Sigmoid colon (tissue), 7 donors: ENCODE measurements around the gene SRPK3. TPM values are rescaled to one million over a fixed set of nuclear protein-coding genes. Genes with fewer than 3 reads are reported as not detected.

Experiments
- DNase-seq: peaks from one replicate; pipeline ENCODE4 v3.0.0-alpha.2; 2019
- H3K27ac ChIP-seq, 4 donors: fragments of 200-600 bp; sonication (generic); one replicate each; pipeline ENCODE4 v1.5.1; 2016 to 2019; ENCODE audit warnings: mild to moderate bottlenecking in 1 of 4
- H3K27me3 ChIP-seq, 3 donors: fragments of 200-600 bp; sonication (generic); one replicate each; pipeline ENCODE4 v1.5.1; 2019; ENCODE audit warnings: mild to moderate bottlenecking in 1 of 3
- H3K36me3 ChIP-seq, 4 donors: fragments of 200-600 bp; sonication (generic); one replicate each; pipeline ENCODE4 v1.5.1; 2016 to 2019
- H3K4me1 ChIP-seq, 4 donors: fragments of 200-600 bp; sonication (generic); one replicate each; pipeline ENCODE4 v1.5.1; 2017 to 2019
- H3K4me3 ChIP-seq, 4 donors: fragments of 200-600 bp; sonication (generic); one replicate each; pipeline ENCODE4 v1.5.1; 2017 to 2019; ENCODE audit warnings: mild to moderate bottlenecking in 2 of 4, moderate library complexity in 1 of 4
- H3K9me3 ChIP-seq, 4 donors: fragments of 200-600 bp in 3 of 4; sonication (generic) in 3 of 4; one replicate each; pipeline versions ENCODE4 v1.5.1 to v1.6.1; 2013 to 2019
- EP300 ChIP-seq, 4 donors: sonication (generic); formaldehyde crosslinking; IDR thresholded peaks; one replicate each; pipeline ENCODE4 v1.6.1; 2017; ENCODE audit warnings: antibody characterized with exemption in 4 of 4
- POLR2A ChIP-seq, 2 donors: fragments of 450-650 bp; IDR thresholded peaks; one replicate each; pipeline ENCODE4 v1.6.1; 2016; ENCODE audit warnings: antibody characterized with exemption in 2 of 2, mild to moderate bottlenecking in 2 of 2, moderate library complexity in 2 of 2
- POLR2AphosphoS5 ChIP-seq, 4 donors: sonication (generic); formaldehyde crosslinking; IDR thresholded peaks; one replicate each; pipeline ENCODE4 v1.6.1; 2017; ENCODE audit warnings: antibody characterized with exemption in 4 of 4
- WGBS, 2 donors: extraction: QIAGEN DNeasy Blood & Tissue Kit; methylation state at CpG; one replicate each; pipeline ENCODE4 v1.1.7; 2013; 5-methylcytosine and 5-hydroxymethylcytosine counted together
- intact Hi-C: fragments of 100-400 bp; cut with DNase I; formaldehyde crosslinking; loops from one replicate; pipeline ENCODE4 v1.15.1; 2023
- polyA plus RNA-seq, 3 donors: library from polyadenylated mRNA; stranded (reverse); fragments of 200-250 nt; gene quantifications; one replicate each; pipeline ENCODE4 v1.2.3, GENCODE V29; 2013
- total RNA-seq, 4 donors: library from RNA; depleted of rRNA; stranded (reverse); fragments of >200 nt; gene quantifications; one replicate each; pipeline ENCODE4 v1.1.0, GENCODE V29; 2016
- TF ChIP-seq, protein P1 (sequence below), 4 experiments: fragments of 450-650 bp in 3 of 4; fragments of 200-600 bp in 1 of 4; IDR thresholded peaks; one replicate each; pipeline ENCODE4 v1.5.1; 2016 to 2019; ENCODE audit warnings: antibody characterized with exemption in 4 of 4, mild to moderate bottlenecking in 3 of 4, moderate library complexity in 2 of 4
- donor health status: healthy with polysubstance abuse.
- donor health status: Bipolar disorder and iron deficiency.
- donor health status: healthy.

SRPK3 gene
- total and polyA plus RNA-seq, 7 donors, result 0.31 to 13.0 (median 4.6) TPM; not detected in 2

GRCh38 chrX:153819384-153820040 lies 38.7 kb downstream of the SRPK3 start:
- 29 to 33% methylated on average over 23 of the region's 23 CpGs for WGBS, 2 donors

GRCh38 chrX:153820601-153821000 lies 39.8 kb downstream of the SRPK3 start:
- Histone ChIP-seq H3K4me3 (no peak overlapping the region), H3K36me3 (no peaks in the 10 kb centered on the region), H3K27me3 (no peaks in the 10 kb centered on the region), H3K27ac (no peak overlapping the region), H3K9me3 (no peaks in the 10 kb centered on the region), H3K4me1 (peaks cover 0 to 10% (median 3%) of the 10 kb centered on the region in 4 donors)
- WGBS, 2 donors, result 65 to 77% methylated on average over 7 of the region's 7 CpGs
- TF ChIP-seq POLR2A (IDR thresholded peaks at IDR 0.05) (no peak), EP300 (IDR thresholded peaks at IDR 0.05) (no peak), POLR2AphosphoS5 (IDR thresholded peaks at IDR 0.05) (no peak)
- TF ChIP-seq, protein P1, sequence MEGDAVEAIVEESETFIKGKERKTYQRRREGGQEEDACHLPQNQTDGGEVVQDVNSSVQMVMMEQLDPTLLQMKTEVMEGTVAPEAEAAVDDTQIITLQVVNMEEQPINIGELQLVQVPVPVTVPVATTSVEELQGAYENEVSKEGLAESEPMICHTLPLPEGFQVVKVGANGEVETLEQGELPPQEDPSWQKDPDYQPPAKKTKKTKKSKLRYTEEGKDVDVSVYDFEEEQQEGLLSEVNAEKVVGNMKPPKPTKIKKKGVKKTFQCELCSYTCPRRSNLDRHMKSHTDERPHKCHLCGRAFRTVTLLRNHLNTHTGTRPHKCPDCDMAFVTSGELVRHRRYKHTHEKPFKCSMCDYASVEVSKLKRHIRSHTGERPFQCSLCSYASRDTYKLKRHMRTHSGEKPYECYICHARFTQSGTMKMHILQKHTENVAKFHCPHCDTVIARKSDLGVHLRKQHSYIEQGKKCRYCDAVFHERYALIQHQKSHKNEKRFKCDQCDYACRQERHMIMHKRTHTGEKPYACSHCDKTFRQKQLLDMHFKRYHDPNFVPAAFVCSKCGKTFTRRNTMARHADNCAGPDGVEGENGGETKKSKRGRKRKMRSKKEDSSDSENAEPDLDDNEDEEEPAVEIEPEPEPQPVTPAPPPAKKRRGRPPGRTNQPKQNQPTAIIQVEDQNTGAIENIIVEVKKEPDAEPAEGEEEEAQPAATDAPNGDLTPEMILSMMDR (IDR thresholded peaks at IDR 0.05), result no peak
- intact Hi-C loops, result no loop called here
- no peak for DNase-seq

More at GRCh38 chrX:153819384-153820040, 38.7 kb downstream of the SRPK3 start:
- peak overlapping the region in 3 of 4 donors; percentile 21 to 62 (median 61) for H3K27ac ChIP-seq
- H3K9me3 ChIP-seq, result no peaks in the 10 kb centered on the region
- intact Hi-C loops, result no loop called here
- H3K36me3 ChIP-seq, result no peaks in the 10 kb centered on the region
- peak overlapping the region; percentile 32 to 56 (median 48) for H3K4me3 ChIP-seq
- DNase-seq, result no peak
- no peak for TF ChIP-seq POLR2AphosphoS5 (IDR thresholded peaks at IDR 0.05)
- H3K4me1 ChIP-seq, result peaks cover 0 to 10% (median 3%) of the 10 kb centered on the region in 4 donors
- H3K27me3 ChIP-seq, result no peaks in the 10 kb centered on the region

DNA sequence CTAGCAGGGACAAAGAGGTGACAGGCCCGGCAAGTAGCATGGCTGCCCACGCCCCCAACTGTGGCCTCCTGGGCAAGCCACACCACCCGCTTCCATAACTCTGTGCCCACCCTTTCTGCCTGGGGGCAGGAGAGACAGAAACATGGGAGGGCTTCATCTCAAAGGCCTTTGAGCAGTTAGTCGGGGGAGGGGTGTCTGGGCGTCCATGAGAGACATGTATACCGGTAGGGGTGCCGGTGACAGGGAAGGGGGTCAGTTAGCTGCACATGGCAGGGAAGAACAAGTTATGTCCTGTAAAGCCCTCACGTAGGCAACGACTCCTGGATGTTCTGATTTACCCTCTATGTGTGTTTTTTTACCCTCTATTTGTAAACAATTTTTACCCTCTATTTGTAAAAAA lies 40.2 kb downstream of the SRPK3 start:
- intact Hi-C loops, result no loop called here
- 82 to 93% methylated on average over 9 of the region's 9 CpGs for WGBS, 2 donors
- no peak overlapping the region for H3K4me3 ChIP-seq

DNA sequence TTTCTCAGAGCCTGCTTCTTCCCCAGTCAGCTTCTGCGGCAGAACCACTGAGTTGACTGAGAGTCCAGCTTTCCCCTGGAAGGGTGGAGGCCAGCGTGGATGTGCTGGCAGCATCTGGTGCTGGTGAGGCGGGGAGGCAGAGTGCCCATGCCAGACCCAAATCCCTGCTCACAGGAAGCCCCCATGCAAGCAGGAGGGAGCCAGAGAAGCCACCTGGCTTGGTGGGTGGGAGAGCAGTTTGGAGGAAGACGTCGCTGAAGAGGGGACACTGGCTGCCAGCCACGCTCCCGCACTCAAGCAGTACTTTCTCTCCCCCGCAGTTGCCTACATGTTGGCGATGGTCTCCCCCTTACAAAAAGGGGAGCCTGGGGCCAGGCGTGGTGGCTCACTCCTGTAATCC lies 43.5 kb downstream of the SRPK3 start:
- TF ChIP-seq POLR2AphosphoS5 (IDR thresholded peaks at IDR 0.05), result no peak
- no peak for TF ChIP-seq POLR2A (IDR thresholded peaks at IDR 0.05)
- TF ChIP-seq, protein P1 (IDR thresholded peaks at IDR 0.05), result no peak
- no peak for TF ChIP-seq EP300 (IDR thresholded peaks at IDR 0.05)
- H3K27ac ChIP-seq, result no peak overlapping the region
- intact Hi-C loops, result no loop called here
- H3K9me3 ChIP-seq, result no peaks in the 10 kb centered on the region
- 86 to 89% methylated on average over 10 of the region's 10 CpGs for WGBS, 2 donors
- DNase-seq, result peak; percentile 42
- H3K4me1 ChIP-seq, result peaks cover 0 to 16% (median 2%) of the 10 kb centered on the region in 4 donors
- H3K4me3 ChIP-seq, result no peak overlapping the region
- no peaks in the 10 kb centered on the region for H3K36me3 ChIP-seq
- no peaks in the 10 kb centered on the region for H3K27me3 ChIP-seq

More for the DNA sequence above, 40.2 kb downstream of the SRPK3 start:
- Histone ChIP-seq H3K9me3 (no peaks in the 10 kb centered on the region), H3K36me3 (no peaks in the 10 kb centered on the region), H3K4me1 (peaks cover 0 to 10% (median 3%) of the 10 kb centered on the region in 4 donors), H3K27ac (no peak overlapping the region), H3K27me3 (no peaks in the 10 kb centered on the region)
- TF ChIP-seq POLR2AphosphoS5 (IDR thresholded peaks at IDR 0.05) (no peak), POLR2A (IDR thresholded peaks at IDR 0.05) (no peak), EP300 (IDR thresholded peaks at IDR 0.05) (no peak)
- TF ChIP-seq, protein P1 (IDR thresholded peaks at IDR 0.05), result no peak
- no peak for DNase-seq

DNA sequence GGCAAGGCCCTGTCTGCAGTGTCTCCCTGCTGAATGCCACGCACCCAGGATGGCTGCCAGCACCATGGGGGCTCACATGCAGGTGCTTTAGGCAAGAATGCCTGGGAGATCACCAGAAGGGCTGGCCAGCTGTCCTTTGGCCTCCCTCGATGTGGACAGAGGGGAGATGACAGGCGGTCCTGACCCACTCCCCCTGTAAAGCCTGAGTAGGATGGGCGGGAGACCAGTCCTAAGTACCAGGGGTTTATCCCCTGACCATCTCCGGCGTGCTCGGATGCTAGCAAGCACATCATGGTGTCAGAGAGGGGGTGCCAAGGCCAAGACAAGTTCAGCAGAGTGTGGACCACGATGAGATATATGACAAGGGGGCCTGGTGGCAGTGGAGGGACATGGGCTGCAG lies 44.2 kb downstream of the SRPK3 start:
- WGBS, 2 donors, result 83 to 86% methylated on average over 8 of the region's 8 CpGs
- peak; percentile 37 for DNase-seq
- no peak for TF ChIP-seq EP300 (IDR thresholded peaks at IDR 0.05)
- no peak for TF ChIP-seq POLR2A (IDR thresholded peaks at IDR 0.05)
- TF ChIP-seq POLR2AphosphoS5 (IDR thresholded peaks at IDR 0.05), result no peak
- TF ChIP-seq, protein P1 (IDR thresholded peaks at IDR 0.05), result no peak

More for the DNA sequence above, 44.2 kb downstream of the SRPK3 start:
- no peaks in the 10 kb centered on the region for H3K9me3 ChIP-seq
- H3K27me3 ChIP-seq, result no peaks in the 10 kb centered on the region
- no peaks in the 10 kb centered on the region for H3K36me3 ChIP-seq
- peaks cover 0 to 19% (median 3%) of the 10 kb centered on the region in 4 donors for H3K4me1 ChIP-seq
- H3K27ac ChIP-seq, result no peak overlapping the region
- intact Hi-C loops, result no loop called here
- H3K4me3 ChIP-seq, result no peak overlapping the region
